HCT116 (cell line): Measurements from ENCODE around the gene CLEC4C.

Experiments
- CEBPB ChIP-seq: IDR thresholded peaks from 2 replicates; pipeline ENCODE4 v1.6.1; 2012; ENCODE audit warnings: low read depth
- CTCF ChIP-seq, 3 experiments: fragments of 200-600 bp in 1 of 3; sonication (generic) in 1 of 3; IDR thresholded peaks in 2 of 3; conservative IDR thresholded peaks in 1 of 3; 2 replicates each; pipeline ENCODE4 v1.5.1; 2012 to 2017; ENCODE audit warnings: low read depth in 2 of 3, low read length in 2 of 3, antibody characterized with exemption in 1 of 3, borderline replicate concordance in 1 of 3, control low read depth in 1 of 3, mild to moderate bottlenecking in 1 of 3, mixed read lengths in 1 of 3, mixed run types in 1 of 3, moderate library complexity in 1 of 3; ENCODE audit not compliant: insufficient read depth in 1 of 3
- EZH2phosphoT487 ChIP-seq: fragments of 200-600 bp; IDR thresholded peaks from 2 replicates; pipeline ENCODE4 v1.6.1; 2018; ENCODE audit warnings: antibody characterized with exemption, borderline replicate concordance
- FOSL1 ChIP-seq: IDR thresholded peaks from 2 replicates; pipeline ENCODE4 v1.6.1; 2012; ENCODE audit warnings: low read depth
- POLR2A ChIP-seq: IDR thresholded peaks from 2 replicates; pipeline ENCODE4 v1.7.0; 2011; ENCODE audit warnings: borderline replicate concordance; ENCODE audit not compliant: insufficient read depth, insufficient read length; ENCODE audit errors: extremely low read depth
- POLR2AphosphoS5 ChIP-seq: IDR thresholded peaks from 2 replicates; pipeline ENCODE4 v1.6.1; 2011; ENCODE audit warnings: mild to moderate bottlenecking, low read depth, low read length, moderate library complexity
- TCF7L2 ChIP-seq: IDR thresholded peaks from 2 replicates; pipeline ENCODE4 v1.7.0; 2011; ENCODE audit warnings: borderline replicate concordance, inconsistent platforms; ENCODE audit not compliant: insufficient read depth, insufficient read length; ENCODE audit errors: extremely low read depth

GRCh38 chr12:7788294-7788660 lies 41.1 kb upstream of the CLEC4C start:
- TF ChIP-seq CEBPB (no peak), CTCF (IDR thresholded peaks at IDR 0.05 in 2 of 3, conservative IDR thresholded peaks at IDR 0.05 in 1 of 3; ENCODE audit: borderline replicate concordance in 1 of 3, insufficient read depth in 1 of 3, low read depth in 2 of 3, low read length in 2 of 3) (no peak), POLR2AphosphoS5 (no peak), FOSL1 (no peak), TCF7L2 (no peak), EZH2phosphoT487 (no peak), POLR2A (no peak)
